HEK293 (cell line): Measurements from ENCODE around the gene BMPR1A.
A peak's percentile ranks its signal among the peaks of the same experiment; 100 is the strongest.

Experiments
- BCL11B ChIP-seq: fragments of 450-650 bp; formaldehyde crosslinking; IDR thresholded peaks from 2 replicates; pipeline ENCODE4 v1.5.1; 2016; ENCODE audit warnings: low read depth, missing biosample characterization, missing genetic modification characterization
- PRDM6 ChIP-seq: fragments of 450-650 bp; formaldehyde crosslinking; IDR thresholded peaks from 2 replicates; pipeline ENCODE4 v1.5.1; 2017; ENCODE audit warnings: missing biosample characterization, missing genetic modification characterization
- SALL2 ChIP-seq: fragments of 450-650 bp; formaldehyde crosslinking; IDR thresholded peaks from 2 replicates; pipeline ENCODE4 v1.5.0; 2017; ENCODE audit warnings: missing biosample characterization, mild to moderate bottlenecking, missing genetic modification characterization, borderline replicate concordance
- SCRT1 ChIP-seq: fragments of 450-650 bp; formaldehyde crosslinking; IDR thresholded peaks from 2 replicates; pipeline ENCODE4 v1.5.1; 2016; ENCODE audit warnings: missing biosample characterization, missing genetic modification characterization, borderline replicate concordance
- SETDB1 ChIP-seq: IDR thresholded peaks from one replicate; pipeline ENCODE4 v1.6.1; 2017; ENCODE audit warnings: mild to moderate bottlenecking, low read length, moderate library complexity, mixed read lengths; ENCODE audit not compliant: insufficient read length
- SP7 ChIP-seq: fragments of 450-650 bp; formaldehyde crosslinking; IDR thresholded peaks from 2 replicates; pipeline ENCODE4 v1.5.1; 2016; ENCODE audit warnings: missing biosample characterization, missing genetic modification characterization
- ZBTB17 ChIP-seq: fragments of 450-650 bp; formaldehyde crosslinking; IDR thresholded peaks from 2 replicates; pipeline ENCODE4 v1.5.1; 2016; ENCODE audit warnings: missing biosample characterization, missing genetic modification characterization
- ZBTB26 ChIP-seq: fragments of 450-650 bp; formaldehyde crosslinking; optimal IDR thresholded peaks from 2 replicates; pipeline ENCODE3; 2016; ENCODE audit warnings: missing biosample characterization, mild to moderate bottlenecking, missing genetic modification characterization
- ZIC2 ChIP-seq: fragments of 450-650 bp; formaldehyde crosslinking; IDR thresholded peaks from 2 replicates; pipeline ENCODE4 v1.5.1; 2016; ENCODE audit warnings: missing biosample characterization, missing genetic modification characterization
- ZNF157 ChIP-seq: fragments of 450-650 bp; formaldehyde crosslinking; IDR thresholded peaks from 2 replicates; pipeline ENCODE4 v1.5.1; 2016; ENCODE audit warnings: missing biosample characterization, missing genetic modification characterization
- ZNF175 ChIP-seq: fragments of 450-650 bp; formaldehyde crosslinking; IDR thresholded peaks from 2 replicates; pipeline ENCODE4 v1.5.1; 2016; ENCODE audit warnings: missing biosample characterization, missing genetic modification characterization
- ZNF214 ChIP-seq: fragments of 450-650 bp; formaldehyde crosslinking; IDR thresholded peaks from 2 replicates; pipeline ENCODE4 v1.5.1; 2017; ENCODE audit warnings: missing biosample characterization, mild to moderate bottlenecking, missing genetic modification characterization, borderline replicate concordance
- ZNF341 ChIP-seq: fragments of 450-650 bp; formaldehyde crosslinking; IDR thresholded peaks from 2 replicates; pipeline ENCODE4; 2016; ENCODE audit warnings: low read depth, missing biosample characterization, missing genetic modification characterization
- ZNF350 ChIP-seq: fragments of 450-650 bp; formaldehyde crosslinking; IDR thresholded peaks from 2 replicates; pipeline ENCODE4 v1.5.0; 2017; ENCODE audit warnings: missing biosample characterization, mild to moderate bottlenecking, missing genetic modification characterization
- ZNF37A ChIP-seq: fragments of 450-650 bp; IDR thresholded peaks from 2 replicates; pipeline ENCODE4 v1.5.1; 2018; ENCODE audit warnings: missing biosample characterization, missing genetic modification characterization
- ZNF423 ChIP-seq: fragments of 450-650 bp; formaldehyde crosslinking; IDR thresholded peaks from 2 replicates; pipeline ENCODE4 v1.5.1; 2016; ENCODE audit warnings: missing biosample characterization, missing genetic modification characterization
- ZNF549 ChIP-seq: fragments of 450-650 bp; IDR thresholded peaks from 2 replicates; pipeline ENCODE4 v1.5.1; 2018; ENCODE audit warnings: missing biosample characterization, missing genetic modification characterization, mild to moderate bottlenecking, inconsistent platforms, moderate library complexity
- ZNF624 ChIP-seq: fragments of 450-650 bp; formaldehyde crosslinking; IDR thresholded peaks from 2 replicates; pipeline ENCODE4 v1.5.1; 2017; ENCODE audit warnings: missing biosample characterization, missing genetic modification characterization
- ZNF776 ChIP-seq: fragments of 450-650 bp; formaldehyde crosslinking; IDR thresholded peaks from 2 replicates; pipeline ENCODE4 v1.5.0; 2017; ENCODE audit warnings: missing biosample characterization, missing genetic modification characterization, borderline replicate concordance
- ZNF830 ChIP-seq: fragments of 450-650 bp; IDR thresholded peaks from 2 replicates; pipeline ENCODE4 v1.5.0; 2018; ENCODE audit warnings: missing biosample characterization, missing genetic modification characterization, low read depth, mild to moderate bottlenecking, moderate library complexity
- TF ChIP-seq, protein P1 (sequence below): sonication (generic); formaldehyde crosslinking; IDR thresholded peaks from 2 replicates; pipeline ENCODE4 v1.8.1; 2022; ENCODE audit warnings: mild to moderate bottlenecking, moderate library complexity, missing genetic modification reagents
- TF ChIP-seq, protein P2 (sequence below): fragments of 450-650 bp; formaldehyde crosslinking; IDR thresholded peaks from 2 replicates; pipeline ENCODE4 v1.5.1; 2017; ENCODE audit warnings: missing biosample characterization, mild to moderate bottlenecking, missing genetic modification characterization, moderate library complexity
- TF ChIP-seq, protein P3 (sequence below): fragments of 450-650 bp; formaldehyde crosslinking; IDR thresholded peaks from 2 replicates; pipeline ENCODE4 v1.5.1; 2016; ENCODE audit warnings: missing biosample characterization, missing genetic modification characterization
- TF ChIP-seq, protein P4 (sequence below): fragments of 450-650 bp; formaldehyde crosslinking; IDR thresholded peaks from 2 replicates; pipeline ENCODE4 v1.5.1; 2016; ENCODE audit warnings: missing biosample characterization, missing genetic modification characterization
- TF ChIP-seq, protein P5 (sequence below): fragments of 450-650 bp; formaldehyde crosslinking; IDR thresholded peaks from 2 replicates; pipeline ENCODE4 v1.5.1; 2016; ENCODE audit warnings: missing biosample characterization, missing genetic modification characterization
- TF ChIP-seq, protein P6 (sequence below): fragments of 450-650 bp; IDR thresholded peaks from 2 replicates; pipeline ENCODE4 v1.5.1; 2018; ENCODE audit warnings: missing biosample characterization, mild to moderate bottlenecking, missing genetic modification characterization

Gene BMPR1A

DNA sequence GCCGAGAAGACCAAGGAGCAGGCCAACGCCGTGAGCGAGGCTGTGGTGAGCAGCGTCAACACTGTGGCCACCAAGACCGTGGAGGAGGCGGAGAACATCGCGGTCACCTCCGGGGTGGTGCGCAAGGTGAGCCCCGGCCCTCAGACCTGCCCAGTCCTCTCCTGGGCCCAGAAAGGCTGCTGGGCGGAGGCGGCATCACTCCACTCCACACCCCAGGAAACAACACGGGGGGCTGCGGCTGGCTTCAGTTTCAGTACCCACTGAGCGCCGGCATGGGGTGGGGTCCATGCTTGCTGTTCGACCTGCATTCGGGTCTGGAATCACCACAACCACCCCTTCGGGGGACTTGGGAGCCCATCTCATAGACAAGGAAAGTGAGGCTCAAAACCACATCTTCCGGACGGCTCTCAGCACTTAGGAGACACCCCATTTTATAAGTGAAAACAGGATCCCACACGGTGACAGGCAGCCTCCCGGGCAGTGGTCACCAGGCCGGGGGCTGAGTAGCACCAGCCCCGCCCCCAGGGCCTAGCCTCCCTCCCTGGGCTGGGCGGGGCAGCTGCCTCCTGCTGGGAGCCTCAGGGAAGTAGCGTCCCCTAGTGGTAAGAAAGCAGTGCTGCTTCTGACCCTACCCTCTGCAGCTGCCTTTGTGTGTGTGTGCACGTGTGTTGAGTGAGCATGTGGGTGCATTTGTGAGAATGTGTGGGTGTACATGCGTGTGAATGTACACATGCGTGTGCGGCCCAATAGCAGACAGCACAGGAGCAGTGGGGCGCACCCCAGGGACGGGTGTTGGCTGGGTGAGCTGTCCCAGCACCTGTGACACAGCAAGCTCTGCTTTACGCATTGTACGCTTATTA, 203.8 kb downstream of the BMPR1A start (continued):
- TF ChIP-seq PRDM6 (tag by site-specific recombination) (no peak), BCL11B (tag by site-specific recombination) (no peak; the same call in 1 of the 2 replicates), ZNF549 (tag by site-specific recombination) (no peak), ZNF423 (tag by site-specific recombination) (no peak), ZNF214 (no peak), SALL2 (tag by site-specific recombination) (no peak), ZNF157 (tag by site-specific recombination) (no peak), ZBTB17 (tag by site-specific recombination) (no peak), ZNF776 (tag by site-specific recombination) (no peak), ZNF350 (tag by site-specific recombination) (no peak), SCRT1 (tag by site-specific recombination) (no peak), ZBTB26 (tag by site-specific recombination) (no peak), SP7 (0 out of 2 replicates have a peak, but pooled peaks have one; percentile 17), ZNF341 (tag by site-specific recombination) (no peak), SETDB1 (no peak), ZNF830 (tag by site-specific recombination) (no peak), ZIC2 (tag by site-specific recombination) (peak; percentile 67), ZNF175 (tag by site-specific recombination) (no peak), ZNF624 (no peak), ZNF37A (tag by site-specific recombination) (no peak)
- TF ChIP-seq, protein P1, sequence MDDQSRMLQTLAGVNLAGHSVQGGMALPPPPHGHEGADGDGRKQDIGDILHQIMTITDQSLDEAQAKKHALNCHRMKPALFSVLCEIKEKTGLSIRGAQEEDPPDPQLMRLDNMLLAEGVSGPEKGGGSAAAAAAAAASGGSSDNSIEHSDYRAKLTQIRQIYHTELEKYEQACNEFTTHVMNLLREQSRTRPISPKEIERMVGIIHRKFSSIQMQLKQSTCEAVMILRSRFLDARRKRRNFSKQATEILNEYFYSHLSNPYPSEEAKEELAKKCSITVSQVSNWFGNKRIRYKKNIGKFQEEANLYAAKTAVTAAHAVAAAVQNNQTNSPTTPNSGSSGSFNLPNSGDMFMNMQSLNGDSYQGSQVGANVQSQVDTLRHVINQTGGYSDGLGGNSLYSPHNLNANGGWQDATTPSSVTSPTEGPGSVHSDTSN (CRISPR knock-in tag) = no peak
- TF ChIP-seq, protein P2, sequence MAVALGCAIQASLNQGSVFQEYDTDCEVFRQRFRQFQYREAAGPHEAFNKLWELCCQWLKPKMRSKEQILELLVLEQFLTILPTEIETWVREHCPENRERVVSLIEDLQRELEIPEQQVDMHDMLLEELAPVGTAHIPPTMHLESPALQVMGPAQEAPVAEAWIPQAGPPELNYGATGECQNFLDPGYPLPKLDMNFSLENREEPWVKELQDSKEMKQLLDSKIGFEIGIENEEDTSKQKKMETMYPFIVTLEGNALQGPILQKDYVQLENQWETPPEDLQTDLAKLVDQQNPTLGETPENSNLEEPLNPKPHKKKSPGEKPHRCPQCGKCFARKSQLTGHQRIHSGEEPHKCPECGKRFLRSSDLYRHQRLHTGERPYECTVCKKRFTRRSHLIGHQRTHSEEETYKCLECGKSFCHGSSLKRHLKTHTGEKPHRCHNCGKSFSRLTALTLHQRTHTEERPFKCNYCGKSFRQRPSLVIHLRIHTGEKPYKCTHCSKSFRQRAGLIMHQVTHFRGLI = no peak
- TF ChIP-seq, protein P3, sequence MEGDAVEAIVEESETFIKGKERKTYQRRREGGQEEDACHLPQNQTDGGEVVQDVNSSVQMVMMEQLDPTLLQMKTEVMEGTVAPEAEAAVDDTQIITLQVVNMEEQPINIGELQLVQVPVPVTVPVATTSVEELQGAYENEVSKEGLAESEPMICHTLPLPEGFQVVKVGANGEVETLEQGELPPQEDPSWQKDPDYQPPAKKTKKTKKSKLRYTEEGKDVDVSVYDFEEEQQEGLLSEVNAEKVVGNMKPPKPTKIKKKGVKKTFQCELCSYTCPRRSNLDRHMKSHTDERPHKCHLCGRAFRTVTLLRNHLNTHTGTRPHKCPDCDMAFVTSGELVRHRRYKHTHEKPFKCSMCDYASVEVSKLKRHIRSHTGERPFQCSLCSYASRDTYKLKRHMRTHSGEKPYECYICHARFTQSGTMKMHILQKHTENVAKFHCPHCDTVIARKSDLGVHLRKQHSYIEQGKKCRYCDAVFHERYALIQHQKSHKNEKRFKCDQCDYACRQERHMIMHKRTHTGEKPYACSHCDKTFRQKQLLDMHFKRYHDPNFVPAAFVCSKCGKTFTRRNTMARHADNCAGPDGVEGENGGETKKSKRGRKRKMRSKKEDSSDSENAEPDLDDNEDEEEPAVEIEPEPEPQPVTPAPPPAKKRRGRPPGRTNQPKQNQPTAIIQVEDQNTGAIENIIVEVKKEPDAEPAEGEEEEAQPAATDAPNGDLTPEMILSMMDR (tag by site-specific recombination) = peak; percentile 81
- TF ChIP-seq, protein P4, sequence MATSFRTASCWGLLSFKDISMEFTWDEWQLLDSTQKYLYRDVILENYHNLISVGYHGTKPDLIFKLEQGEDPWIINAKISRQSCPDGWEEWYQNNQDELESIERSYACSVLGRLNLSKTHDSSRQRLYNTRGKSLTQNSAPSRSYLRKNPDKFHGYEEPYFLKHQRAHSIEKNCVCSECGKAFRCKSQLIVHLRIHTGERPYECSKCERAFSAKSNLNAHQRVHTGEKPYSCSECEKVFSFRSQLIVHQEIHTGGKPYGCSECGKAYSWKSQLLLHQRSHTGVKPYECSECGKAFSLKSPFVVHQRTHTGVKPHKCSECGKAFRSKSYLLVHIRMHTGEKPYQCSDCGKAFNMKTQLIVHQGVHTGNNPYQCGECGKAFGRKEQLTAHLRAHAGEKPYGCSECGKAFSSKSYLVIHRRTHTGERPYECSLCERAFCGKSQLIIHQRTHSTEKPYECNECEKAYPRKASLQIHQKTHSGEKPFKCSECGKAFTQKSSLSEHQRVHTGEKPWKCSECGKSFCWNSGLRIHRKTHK = no peak
- TF ChIP-seq, protein P5, sequence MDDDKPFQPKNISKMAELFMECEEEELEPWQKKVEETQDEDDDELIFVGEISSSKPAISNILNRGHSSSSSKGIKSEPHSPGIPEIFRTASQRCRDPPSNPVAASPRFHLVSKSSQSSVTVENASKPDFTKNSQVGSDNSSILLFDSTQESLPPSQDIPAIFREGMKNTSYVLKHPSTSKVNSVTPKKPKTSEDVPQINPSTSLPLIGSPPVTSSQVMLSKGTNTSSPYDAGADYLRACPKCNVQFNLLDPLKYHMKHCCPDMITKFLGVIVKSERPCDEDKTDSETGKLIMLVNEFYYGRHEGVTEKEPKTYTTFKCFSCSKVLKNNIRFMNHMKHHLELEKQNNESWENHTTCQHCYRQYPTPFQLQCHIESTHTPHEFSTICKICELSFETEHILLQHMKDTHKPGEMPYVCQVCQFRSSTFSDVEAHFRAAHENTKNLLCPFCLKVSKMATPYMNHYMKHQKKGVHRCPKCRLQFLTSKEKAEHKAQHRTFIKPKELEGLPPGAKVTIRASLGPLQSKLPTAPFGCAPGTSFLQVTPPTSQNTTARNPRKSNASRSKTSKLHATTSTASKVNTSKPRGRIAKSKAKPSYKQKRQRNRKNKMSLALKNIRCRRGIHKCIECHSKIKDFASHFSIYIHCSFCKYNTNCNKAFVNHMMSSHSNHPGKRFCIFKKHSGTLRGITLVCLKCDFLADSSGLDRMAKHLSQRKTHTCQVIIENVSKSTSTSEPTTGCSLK = no peak
- TF ChIP-seq, protein P6, sequence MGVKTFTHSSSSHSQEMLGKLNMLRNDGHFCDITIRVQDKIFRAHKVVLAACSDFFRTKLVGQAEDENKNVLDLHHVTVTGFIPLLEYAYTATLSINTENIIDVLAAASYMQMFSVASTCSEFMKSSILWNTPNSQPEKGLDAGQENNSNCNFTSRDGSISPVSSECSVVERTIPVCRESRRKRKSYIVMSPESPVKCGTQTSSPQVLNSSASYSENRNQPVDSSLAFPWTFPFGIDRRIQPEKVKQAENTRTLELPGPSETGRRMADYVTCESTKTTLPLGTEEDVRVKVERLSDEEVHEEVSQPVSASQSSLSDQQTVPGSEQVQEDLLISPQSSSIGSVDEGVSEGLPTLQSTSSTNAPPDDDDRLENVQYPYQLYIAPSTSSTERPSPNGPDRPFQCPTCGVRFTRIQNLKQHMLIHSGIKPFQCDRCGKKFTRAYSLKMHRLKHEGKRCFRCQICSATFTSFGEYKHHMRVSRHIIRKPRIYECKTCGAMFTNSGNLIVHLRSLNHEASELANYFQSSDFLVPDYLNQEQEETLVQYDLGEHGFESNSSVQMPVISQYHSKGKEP (tag by site-specific recombination) = no peak
